ENCODE results near the gene CCDC187. TPM values are rescaled to one million over a fixed set of nuclear protein-coding genes. Genes with fewer than 3 reads are reported as not detected.
"Not testable (repeated sequence)": the region's sequence is repeated elsewhere in the genome, so short reads cannot be mapped to it uniquely, and the experiment has no call there.

The CCDC187 gene
- under 1 TPM in 5 of 7 donors, not detected in 2; 0.03 to 0.15 (median 0.10) TPM for total RNA-seq
- under 1 TPM; 0.10 to 0.20 (median 0.13) TPM for polyA plus RNA-seq
- long read RNA-seq, donor 1: 0 reads
- long read RNA-seq, donor 2: 0 reads

- intact Hi-C loops (cut with DNase I; ENCODE audit: low total_unique reads): no loop called here
- no peaks in the 10 kb centered on the region for H3K9me3 ChIP-seq
- H3K27ac ChIP-seq: no peak within 1 kb of the TSS
- no peak within 1 kb of the TSS for H3K4me3 ChIP-seq
- peaks cover 0 to 39% (median 0%) of the 10 kb centered on the region in 7 donors for H3K27me3 ChIP-seq (replicated peaks in 1 of 7)
- DNase-seq: no peak
- H3K36me3 ChIP-seq: no peaks in the 10 kb centered on the region
- 63 to 77% (median 72%) methylated on average over 10 to 22 of the region's 22 CpGs for WGBS, 5 donors
- no peak for TF ChIP-seq CTCF (IDR thresholded peaks at IDR 0.05 in 8 of 11, conservative IDR thresholded peaks at IDR 0.05 in 3 of 11)
- TF ChIP-seq POLR2A (IDR thresholded peaks at IDR 0.05): no peak
- TF ChIP-seq POLR2AphosphoS5 (IDR thresholded peaks at IDR 0.05): no peak
- peaks cover 0 to 25% (median 13%) of the 10 kb centered on the region in 6 donors for H3K4me1 ChIP-seq
These were observed at the start of gene CCDC187 for GRCh38 chr9:136303825-136304416. Gene CCDC187, minus strand, starts transcription at chr9:136304094. Its CDS starts 264 bp downstream, at chr9:136303830.

- Histone ChIP-seq H3K4me3 (no peak overlapping the region), H3K9me3 (no peaks in the 10 kb centered on the region), H3K36me3 (peaks cover 0 to 34% (median 2%) of the 10 kb centered on the region in 6 donors), H3K4me1 (peaks cover 0 to 34% (median 8%) of the 10 kb centered on the region in 6 donors), H3K27me3 (replicated peaks in 1 of 7) (no peaks in the 10 kb centered on the region), H3K27ac (no peak overlapping the region)
- intact Hi-C loops (cut with DNase I; ENCODE audit: low total_unique reads): no loop called here
- 82 to 94% (median 87%) methylated on average over 5 to 11 of the region's 11 CpGs for WGBS, 5 donors
- no peak for TF ChIP-seq POLR2A (IDR thresholded peaks at IDR 0.05)
- no peak for DNase-seq
These were observed 49.2 kb upstream of the CCDC187 start for GRCh38 chr9:136353088-136353487.

- H3K36me3 ChIP-seq: peaks cover 0 to 29% (median under 1%) of the 10 kb centered on the region in 6 donors
- TF ChIP-seq POLR2AphosphoS5 (IDR thresholded peaks at IDR 0.05) (peak in 1 of 3 donors; percentile 36), POLR2A (IDR thresholded peaks at IDR 0.05) (no peak)
- DNase-seq: no peak
These were observed 48.8 kb upstream of the CCDC187 start for GRCh38 chr9:136352682-136353081.

GRCh38 chr9:136351868-136352267, 48.0 kb upstream of the CCDC187 start:
- intact Hi-C loops (cut with DNase I; ENCODE audit: low total_unique reads); DNase-seq; H3K9me3 ChIP-seq; H3K27ac ChIP-seq; H3K27me3 ChIP-seq (replicated peaks in 1 of 7): not testable (repeated sequence)
- H3K4me3 ChIP-seq: peak overlapping the region in 1 of 8 donors; percentile 15
- whole genome bisulfite sequencing, 5 donors: 78 to 96% (median 93%) methylated on average over 2 to 24 of the region's 24 CpGs
- H3K36me3 ChIP-seq: peaks cover 0 to 21% (median 0%) of the 10 kb centered on the region in 6 donors
- peaks cover 0 to 46% (median 17%) of the 10 kb centered on the region in 6 donors for H3K4me1 ChIP-seq

More at GRCh38 chr9:136352682-136353081, 48.8 kb upstream of the CCDC187 start:
- no peak overlapping the region for H3K27ac ChIP-seq
- H3K4me3 ChIP-seq: no peak overlapping the region
- intact Hi-C loops (cut with DNase I; ENCODE audit: low total_unique reads): no loop called here
- no peaks in the 10 kb centered on the region for H3K27me3 ChIP-seq (replicated peaks in 1 of 7)
- WGBS, 5 donors: 82 to 100% (median 86%) methylated on average over 1 to 16 of the region's 16 CpGs
- H3K4me1 ChIP-seq: peaks cover 0 to 38% (median 11%) of the 10 kb centered on the region in 6 donors
- H3K9me3 ChIP-seq: no peaks in the 10 kb centered on the region

- Histone ChIP-seq H3K36me3 (peaks cover 0 to 16% (median 0%) of the 10 kb centered on the region in 6 donors), H3K9me3 (no peaks in the 10 kb centered on the region), H3K27ac (no peak overlapping the region), H3K27me3 (replicated peaks in 1 of 7) (no peaks in the 10 kb centered on the region), H3K4me1 (peaks cover 2 to 50% (median 20%) of the 10 kb centered on the region in 6 donors), H3K4me3 (peak overlapping the region in 1 of 8 donors; percentile 15)
- TF ChIP-seq POLR2AphosphoS5 (IDR thresholded peaks at IDR 0.05) (no peak), CTCF (IDR thresholded peaks at IDR 0.05 in 8 of 11, conservative IDR thresholded peaks at IDR 0.05 in 3 of 11) (no peak), POLR2A (IDR thresholded peaks at IDR 0.05) (no peak)
- DNase-seq: no peak
- intact Hi-C loops (cut with DNase I; ENCODE audit: low total_unique reads): no loop called here
- WGBS, 5 donors: 66 to 100% (median 86%) methylated on average over 3 to 11 of the region's 11 CpGs
These were observed 47.4 kb upstream of the CCDC187 start for GRCh38 chr9:136351252-136351800.

Data from spleen (tissue), 13 donors.